ENCODE data around the gene SHISA9.
A peak's percentile ranks its signal among the peaks of the same experiment; 100 is the strongest.
"Not testable (repeated sequence)": the region's sequence is repeated elsewhere in the genome, so short reads cannot be mapped to it uniquely, and the experiment has no call there.

Gene SHISA9

GRCh38 chr16:12901597-12902461, at the start of gene SHISA9:
TSS of gene SHISA9 (plus strand) at chr16:12901598.
- peaks cover 14% of the 10 kb centered on the region for H3K27me3 ChIP-seq (ENCODE audit: control insufficient read depth, insufficient read depth, low read length)
- H3K27ac ChIP-seq (ENCODE audit: low read depth, low read length) = peak within 1 kb of the TSS; percentile 10
- peak within 1 kb of the TSS; percentile 69 for H3K9ac ChIP-seq (ENCODE audit: low read depth, low read length)
- H3K9me3 ChIP-seq (ENCODE audit: control insufficient read depth, insufficient read depth, low read length) = no peaks in the 10 kb centered on the region
- H3K4me3 ChIP-seq (ENCODE audit: low read depth, low read length) = peak within 1 kb of the TSS; percentile 89
- H3K36me3 ChIP-seq (ENCODE audit: control insufficient read depth, insufficient read depth, low read length) = peaks cover 5% of the 10 kb centered on the region; the same call in 1 of the 2 replicates
- H3K4me1 ChIP-seq (ENCODE audit: control insufficient read depth, insufficient read depth, low read length) = peaks cover 53% of the 10 kb centered on the region

GRCh38 chr16:12853972-12854371, 47.4 kb upstream of the SHISA9 start:
- no peaks in the 10 kb centered on the region for H3K4me1 ChIP-seq (ENCODE audit: control insufficient read depth, insufficient read depth, low read length)
- no peak overlapping the region for H3K27ac ChIP-seq (ENCODE audit: low read depth, low read length)
- H3K4me3 ChIP-seq (ENCODE audit: low read depth, low read length) = no peak overlapping the region
- H3K27me3 ChIP-seq (ENCODE audit: control insufficient read depth, insufficient read depth, low read length) = no peaks in the 10 kb centered on the region
- no peaks in the 10 kb centered on the region for H3K9me3 ChIP-seq (ENCODE audit: control insufficient read depth, insufficient read depth, low read length)
- no peaks in the 10 kb centered on the region for H3K36me3 ChIP-seq (ENCODE audit: control insufficient read depth, insufficient read depth, low read length)
- no peak overlapping the region for H3K9ac ChIP-seq (ENCODE audit: low read depth, low read length)

GRCh38 chr16:12857435-12857834, 44.0 kb upstream of the SHISA9 start:
- H3K4me1 ChIP-seq (ENCODE audit: control insufficient read depth, insufficient read depth, low read length); H3K9ac ChIP-seq (ENCODE audit: low read depth, low read length); H3K9me3 ChIP-seq (ENCODE audit: control insufficient read depth, insufficient read depth, low read length): not testable (repeated sequence)

DNA sequence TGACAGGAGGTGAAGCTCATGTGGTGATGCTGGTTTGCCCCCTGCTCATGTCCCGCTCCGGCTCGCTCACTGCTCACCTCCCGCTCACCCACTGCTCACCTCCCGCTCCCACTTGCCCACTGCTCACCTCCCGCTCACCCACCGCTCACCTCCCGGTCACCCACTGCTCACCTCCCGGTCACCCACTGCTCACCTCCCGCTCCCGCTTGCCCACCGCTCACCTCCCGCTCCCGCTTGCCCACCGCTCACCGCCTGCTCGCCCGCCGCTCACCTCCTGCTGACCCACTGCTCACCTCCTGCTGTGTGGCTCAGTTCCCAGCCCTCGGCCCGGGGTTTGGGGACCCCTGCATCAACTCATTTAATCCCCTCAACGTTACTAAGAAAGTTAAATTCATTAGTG, 39.1 kb upstream of the SHISA9 start:
- no peak overlapping the region for H3K9ac ChIP-seq (ENCODE audit: low read depth, low read length)

More at GRCh38 chr16:12857435-12857834, 44.0 kb upstream of the SHISA9 start:
- not testable (repeated sequence) for H3K27ac ChIP-seq (ENCODE audit: low read depth, low read length); H3K4me3 ChIP-seq (ENCODE audit: low read depth, low read length); H3K36me3 ChIP-seq (ENCODE audit: control insufficient read depth, insufficient read depth, low read length); H3K27me3 ChIP-seq (ENCODE audit: control insufficient read depth, insufficient read depth, low read length)

GRCh38 chr16:12862941-12863340, 38.5 kb upstream of the SHISA9 start:
- H3K9ac ChIP-seq (ENCODE audit: low read depth, low read length) = no peak overlapping the region
- no peaks in the 10 kb centered on the region for H3K4me1 ChIP-seq (ENCODE audit: control insufficient read depth, insufficient read depth, low read length)
- no peaks in the 10 kb centered on the region for H3K9me3 ChIP-seq (ENCODE audit: control insufficient read depth, insufficient read depth, low read length)
- no peaks in the 10 kb centered on the region for H3K36me3 ChIP-seq (ENCODE audit: control insufficient read depth, insufficient read depth, low read length)
- H3K27ac ChIP-seq (ENCODE audit: low read depth, low read length) = no peak overlapping the region
- H3K27me3 ChIP-seq (ENCODE audit: control insufficient read depth, insufficient read depth, low read length) = no peaks in the 10 kb centered on the region
- no peak overlapping the region for H3K4me3 ChIP-seq (ENCODE audit: low read depth, low read length)

More for the DNA sequence above, 39.1 kb upstream of the SHISA9 start:
- Histone ChIP-seq H3K27ac (ENCODE audit: low read depth, low read length) (no peak overlapping the region), H3K4me3 (ENCODE audit: low read depth, low read length) (no peak overlapping the region), H3K36me3 (ENCODE audit: control insufficient read depth, insufficient read depth, low read length) (no peaks in the 10 kb centered on the region), H3K27me3 (ENCODE audit: control insufficient read depth, insufficient read depth, low read length) (no peaks in the 10 kb centered on the region), H3K9me3 (ENCODE audit: control insufficient read depth, insufficient read depth, low read length) (no peaks in the 10 kb centered on the region), H3K4me1 (ENCODE audit: control insufficient read depth, insufficient read depth, low read length) (no peaks in the 10 kb centered on the region)

GRCh38 chr16:12866981-12867551, 34.3 kb upstream of the SHISA9 start:
- Histone ChIP-seq H3K36me3 (ENCODE audit: control insufficient read depth, insufficient read depth, low read length) (no peaks in the 10 kb centered on the region), H3K27me3 (ENCODE audit: control insufficient read depth, insufficient read depth, low read length) (no peaks in the 10 kb centered on the region), H3K9ac (ENCODE audit: low read depth, low read length) (no peak overlapping the region), H3K4me1 (ENCODE audit: control insufficient read depth, insufficient read depth, low read length) (no peaks in the 10 kb centered on the region), H3K4me3 (ENCODE audit: low read depth, low read length) (no peak overlapping the region), H3K9me3 (ENCODE audit: control insufficient read depth, insufficient read depth, low read length) (no peaks in the 10 kb centered on the region), H3K27ac (ENCODE audit: low read depth, low read length) (no peak overlapping the region)

GRCh38 chr16:12868169-12868568, 33.2 kb upstream of the SHISA9 start:
- H3K9me3 ChIP-seq (ENCODE audit: control insufficient read depth, insufficient read depth, low read length) = no peaks in the 10 kb centered on the region
- no peak overlapping the region for H3K4me3 ChIP-seq (ENCODE audit: low read depth, low read length)
- H3K27me3 ChIP-seq (ENCODE audit: control insufficient read depth, insufficient read depth, low read length) = no peaks in the 10 kb centered on the region
- no peak overlapping the region for H3K27ac ChIP-seq (ENCODE audit: low read depth, low read length)
- no peak overlapping the region for H3K9ac ChIP-seq (ENCODE audit: low read depth, low read length)
- H3K4me1 ChIP-seq (ENCODE audit: control insufficient read depth, insufficient read depth, low read length) = no peaks in the 10 kb centered on the region
- H3K36me3 ChIP-seq (ENCODE audit: control insufficient read depth, insufficient read depth, low read length) = no peaks in the 10 kb centered on the region

DNA sequence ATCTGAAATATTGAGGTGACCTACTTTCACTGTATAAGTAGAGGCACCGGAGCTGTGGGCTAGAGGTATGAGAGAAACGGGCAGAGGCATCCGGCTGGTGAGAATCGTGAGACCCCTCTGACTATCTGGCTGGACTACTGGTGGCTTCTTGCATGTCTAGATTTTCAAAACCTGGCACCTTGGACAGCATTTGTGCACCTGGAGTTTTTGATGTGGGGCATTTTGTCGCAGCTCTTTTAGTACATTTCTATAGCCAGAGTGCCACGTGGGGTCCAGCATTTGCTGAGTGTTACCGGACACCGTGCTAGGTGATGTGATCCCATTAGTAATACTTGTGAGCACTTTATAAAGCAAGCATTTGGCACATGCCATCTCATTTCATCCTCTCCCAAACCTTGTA, 32.6 kb upstream of the SHISA9 start:
- no peak overlapping the region for H3K4me3 ChIP-seq (ENCODE audit: low read depth, low read length)
- no peak overlapping the region for H3K9ac ChIP-seq (ENCODE audit: low read depth, low read length)
- H3K27ac ChIP-seq (ENCODE audit: low read depth, low read length) = no peak overlapping the region
- H3K4me1 ChIP-seq (ENCODE audit: control insufficient read depth, insufficient read depth, low read length) = no peaks in the 10 kb centered on the region
- H3K36me3 ChIP-seq (ENCODE audit: control insufficient read depth, insufficient read depth, low read length) = no peaks in the 10 kb centered on the region
- H3K27me3 ChIP-seq (ENCODE audit: control insufficient read depth, insufficient read depth, low read length) = no peaks in the 10 kb centered on the region
- H3K9me3 ChIP-seq (ENCODE audit: control insufficient read depth, insufficient read depth, low read length) = no peaks in the 10 kb centered on the region

DNA sequence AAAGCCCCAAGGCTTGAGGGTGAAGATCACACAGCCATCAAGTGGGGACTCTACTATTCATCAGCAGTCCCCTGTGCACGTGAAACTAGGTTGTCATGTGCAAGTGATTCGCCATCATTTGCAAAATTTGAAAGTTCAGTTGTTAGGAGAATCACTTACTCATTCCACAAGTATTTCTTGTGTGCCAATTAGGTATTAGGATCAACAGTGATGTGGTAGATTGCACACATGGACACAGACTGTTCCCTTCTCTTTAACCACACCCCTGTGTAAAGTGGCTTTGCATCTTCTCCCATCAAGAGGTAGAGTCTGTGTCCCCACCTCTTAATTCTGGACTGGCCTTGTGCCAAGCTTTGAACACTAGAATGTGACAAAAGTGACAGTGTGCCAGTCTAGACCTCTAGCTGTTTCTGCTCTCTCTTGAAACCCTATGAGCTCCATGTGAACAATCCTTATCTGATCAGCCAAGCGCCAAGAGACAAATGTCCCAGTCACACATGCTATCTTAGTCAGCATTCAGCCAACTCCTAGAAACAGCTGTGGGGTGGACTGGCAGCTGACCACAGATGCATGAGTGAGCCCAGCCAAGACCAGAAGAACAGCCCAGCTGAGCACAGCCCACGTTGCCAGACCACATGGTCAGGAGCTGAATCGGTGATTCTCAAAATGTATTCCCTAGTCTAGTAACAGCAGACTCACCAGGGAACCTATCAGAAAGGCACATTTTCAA, 31.5 kb upstream of the SHISA9 start:
- Histone ChIP-seq H3K9ac (ENCODE audit: low read depth, low read length) (no peak overlapping the region), H3K27me3 (ENCODE audit: control insufficient read depth, insufficient read depth, low read length) (no peaks in the 10 kb centered on the region)

GRCh38 chr16:12871784-12872183, 29.6 kb upstream of the SHISA9 start:
- H3K9ac ChIP-seq (ENCODE audit: low read depth, low read length) = no peak overlapping the region
- no peak overlapping the region for H3K4me3 ChIP-seq (ENCODE audit: low read depth, low read length)
- H3K9me3 ChIP-seq (ENCODE audit: control insufficient read depth, insufficient read depth, low read length) = no peaks in the 10 kb centered on the region
- H3K27me3 ChIP-seq (ENCODE audit: control insufficient read depth, insufficient read depth, low read length) = no peaks in the 10 kb centered on the region
- 0 out of 2 replicates have a peak, but pooled peaks cover 3% of the 10 kb centered on the region for H3K4me1 ChIP-seq (ENCODE audit: control insufficient read depth, insufficient read depth, low read length)
- H3K27ac ChIP-seq (ENCODE audit: low read depth, low read length) = no peak overlapping the region
- H3K36me3 ChIP-seq (ENCODE audit: control insufficient read depth, insufficient read depth, low read length) = no peaks in the 10 kb centered on the region

More for the DNA sequence above, 31.5 kb upstream of the SHISA9 start:
- Histone ChIP-seq H3K4me3 (ENCODE audit: low read depth, low read length) (no peak overlapping the region), H3K9me3 (ENCODE audit: control insufficient read depth, insufficient read depth, low read length) (no peaks in the 10 kb centered on the region), H3K4me1 (ENCODE audit: control insufficient read depth, insufficient read depth, low read length) (0 out of 2 replicates have a peak, but pooled peaks cover 3% of the 10 kb centered on the region), H3K27ac (ENCODE audit: low read depth, low read length) (no peak overlapping the region), H3K36me3 (ENCODE audit: control insufficient read depth, insufficient read depth, low read length) (no peaks in the 10 kb centered on the region)

- Histone ChIP-seq H3K27me3 (ENCODE audit: control insufficient read depth, insufficient read depth, low read length) (no peaks in the 10 kb centered on the region), H3K9me3 (ENCODE audit: control insufficient read depth, insufficient read depth, low read length) (no peaks in the 10 kb centered on the region), H3K27ac (ENCODE audit: low read depth, low read length) (no peak overlapping the region), H3K9ac (ENCODE audit: low read depth, low read length) (no peak overlapping the region), H3K4me1 (ENCODE audit: control insufficient read depth, insufficient read depth, low read length) (0 out of 2 replicates have a peak, but pooled peaks cover 3% of the 10 kb centered on the region), H3K36me3 (ENCODE audit: control insufficient read depth, insufficient read depth, low read length) (no peaks in the 10 kb centered on the region), H3K4me3 (ENCODE audit: low read depth, low read length) (no peak overlapping the region)
Observed at GRCh38 chr16:12874186-12874585, 27.2 kb upstream of the SHISA9 start.

Measured in HUES48 (cell line).